A375 (cell line): ENCODE results near the gene ZDHHC14. TPM values are rescaled to one million over a fixed set of nuclear protein-coding genes. Genes with fewer than 3 reads are reported as not detected.

Source experiments
- small RNA-seq: library from RNA; depleted of rRNA; stranded (forward); fragments of <200 nt; gene quantifications from one replicate; pipeline ENCODE3, GENCODE V24; 2014
- total RNA-seq: library from RNA; depleted of rRNA; stranded (reverse); fragments of >200 nt; shearing (Covaris generic); gene quantifications from 2 replicates; pipeline ENCODE4 v1.2.3, GENCODE V29; 2014; rRNA removed

Gene ZDHHC14
- total RNA-seq, result 3.9 and 7.5 TPM in 2 replicates

GRCh38 chr6:157380779-157381561 is at the start of gene ZDHHC14:
TSS of gene ZDHHC14 (plus strand) at chr6:157381190.

Small RNA genes within 50 kb of the gene (small RNA-seq; reads per million reads assigned to genes)
- not detected for gene MIR3692

Other genes with a start within 250 kb of the ZDHHC14 start
- 7.8 and 9.9 TPM in 2 replicates for gene TMEM242, start 57.7 kb upstream of the ZDHHC14 start, total RNA-seq